HEK293T (cell line): ENCODE measurements around the gene ADAMTSL2.

Experiments used
- CTCF ChIA-PET: fragments of 350-600 bp; formaldehyde crosslinking; extraction: SDS; loops from one replicate; lab custom pipeline; 2021; ENCODE audit warnings: antibody characterized with exemption, inconsistent platforms; lab: Yijun Ruan, JAX
- POLR2A ChIA-PET: fragments of 350-600 bp; formaldehyde crosslinking; extraction: SDS; loops from one replicate; lab custom pipeline; 2020; ENCODE audit warnings: antibody characterized with exemption, inconsistent platforms; lab: Yijun Ruan, JAX
- DNase-seq: peaks from one replicate; pipeline ENCODE4 v3.0.0; 2012; ENCODE audit warnings: mixed read lengths; ENCODE audit errors: extremely low spot score
- ARNT ChIP-seq: fragments of 450-650 bp; IDR thresholded peaks from 2 replicates; pipeline ENCODE4 v1.6.1; 2017; ENCODE audit warnings: mild to moderate bottlenecking
- BHLHE40 ChIP-seq: fragments of 450-650 bp; IDR thresholded peaks from 2 replicates; pipeline ENCODE4 v1.6.1; 2016; ENCODE audit warnings: mild to moderate bottlenecking, moderate library complexity, borderline replicate concordance
- CTBP1 ChIP-seq: fragments of 450-650 bp; IDR thresholded peaks from 2 replicates; pipeline ENCODE4 v1.6.1; 2016; ENCODE audit warnings: borderline replicate concordance
- ELF4 ChIP-seq: fragments of 450-650 bp; IDR thresholded peaks from 2 replicates; pipeline ENCODE4 v1.6.1; 2017; ENCODE audit warnings: antibody characterized with exemption
- FOXA1 ChIP-seq: fragments of 450-650 bp; IDR thresholded peaks from 2 replicates; pipeline ENCODE4 v1.6.1; 2016; ENCODE audit warnings: mild to moderate bottlenecking
- FOXK2 ChIP-seq: fragments of 450-650 bp; IDR thresholded peaks from 2 replicates; pipeline ENCODE4 v1.6.1; 2016; ENCODE audit warnings: mild to moderate bottlenecking
- FOXM1 ChIP-seq: fragments of 450-650 bp; IDR thresholded peaks from 2 replicates; pipeline ENCODE4 v1.6.1; 2017; ENCODE audit warnings: mild to moderate bottlenecking, borderline replicate concordance
- HDGF ChIP-seq: fragments of 450-650 bp; IDR thresholded peaks from 2 replicates; pipeline ENCODE4 v1.6.1; 2017; ENCODE audit warnings: antibody characterized with exemption, borderline replicate concordance
- L3MBTL2 ChIP-seq: fragments of 450-650 bp; conservative IDR thresholded peaks from 2 replicates; pipeline ENCODE4 v1.6.1; 2016; ENCODE audit warnings: mild to moderate bottlenecking
- LEF1 ChIP-seq: fragments of 450-650 bp; IDR thresholded peaks from 2 replicates; pipeline ENCODE4 v1.6.1; 2017; ENCODE audit warnings: mild to moderate bottlenecking, borderline replicate concordance
- NFRKB ChIP-seq: fragments of 450-650 bp; IDR thresholded peaks from 2 replicates; pipeline ENCODE4 v1.6.1; 2016; ENCODE audit warnings: mild to moderate bottlenecking, moderate library complexity
- PKNOX1 ChIP-seq: fragments of 450-650 bp; IDR thresholded peaks from 2 replicates; pipeline ENCODE4 v1.6.1; 2016
- SP1 ChIP-seq: fragments of 450-650 bp; IDR thresholded peaks from 2 replicates; pipeline ENCODE4 v1.6.1; 2017
- SUZ12 ChIP-seq: fragments of 450-650 bp; IDR thresholded peaks from 2 replicates; pipeline ENCODE4 v1.6.1; 2016; ENCODE audit warnings: mild to moderate bottlenecking
- TARDBP ChIP-seq: fragments of 450-650 bp; IDR thresholded peaks from 2 replicates; pipeline ENCODE4 v1.6.1; 2016
- ZNF384 ChIP-seq: fragments of 450-650 bp; IDR thresholded peaks from 2 replicates; pipeline ENCODE4 v1.6.1; 2016

The ADAMTSL2 gene

GRCh38 chr9:133590231-133590855, 55.8 kb downstream of the ADAMTSL2 start:
- DNase-seq: no peak
- CTCF ChIA-PET: no interaction called here
- TF ChIP-seq BHLHE40: no peak
- no peak for TF ChIP-seq ELF4
- no peak for TF ChIP-seq NFRKB
- TF ChIP-seq CTBP1: no peak
- no peak for TF ChIP-seq SP1
- TF ChIP-seq LEF1: no peak
- no peak for TF ChIP-seq L3MBTL2
- no peak for TF ChIP-seq TARDBP
- no peak for TF ChIP-seq HDGF
- TF ChIP-seq FOXM1: no peak
- no peak for TF ChIP-seq SUZ12
- TF ChIP-seq PKNOX1: no peak
- TF ChIP-seq FOXK2: no peak
- no peak for TF ChIP-seq FOXA1
- TF ChIP-seq ARNT: no peak
- POLR2A ChIA-PET: no interaction called here

GRCh38 chr9:133591116-133591910, 56.8 kb downstream of the ADAMTSL2 start:
- TF ChIP-seq SUZ12 (no peak), TARDBP (no peak), HDGF (no peak), LEF1 (no peak), ELF4 (no peak), ARNT (no peak), FOXK2 (no peak), ZNF384 (no peak), FOXA1 (no peak)
- ChIA-PET CTCF (no interaction called here), POLR2A (no interaction called here)
- DNase-seq: no peak

- POLR2A ChIA-PET: no interaction called here
- TF ChIP-seq L3MBTL2: no peak
- TF ChIP-seq SUZ12: no peak
- TF ChIP-seq CTBP1: no peak
- TF ChIP-seq TARDBP: no peak
- TF ChIP-seq ZNF384: no peak
- no peak for TF ChIP-seq FOXM1
- no peak for TF ChIP-seq ELF4
- no peak for TF ChIP-seq NFRKB
- TF ChIP-seq FOXK2: no peak
- no peak for TF ChIP-seq ARNT
- TF ChIP-seq FOXA1: no peak
- no peak for TF ChIP-seq BHLHE40
- no peak for TF ChIP-seq PKNOX1
- TF ChIP-seq LEF1: no peak
- no peak for TF ChIP-seq HDGF
- TF ChIP-seq SP1: no peak
- CTCF ChIA-PET: no interaction called here
- DNase-seq: no peak
These were observed 57.5 kb downstream of the ADAMTSL2 start for GRCh38 chr9:133591985-133592384.

- POLR2A ChIA-PET: no interaction called here
These were observed 58.4 kb downstream of the ADAMTSL2 start for GRCh38 chr9:133592731-133593409.

More at GRCh38 chr9:133592731-133593409, 58.4 kb downstream of the ADAMTSL2 start:
- no peak for DNase-seq
- CTCF ChIA-PET: no interaction called here
- TF ChIP-seq BHLHE40: no peak
- no peak for TF ChIP-seq SUZ12
- no peak for TF ChIP-seq SP1
- TF ChIP-seq PKNOX1: no peak
- no peak for TF ChIP-seq ARNT
- TF ChIP-seq LEF1: no peak
- no peak for TF ChIP-seq TARDBP
- no peak for TF ChIP-seq NFRKB
- TF ChIP-seq ZNF384: no peak
- TF ChIP-seq FOXK2: no peak
- TF ChIP-seq L3MBTL2: no peak
- no peak for TF ChIP-seq ELF4
- no peak for TF ChIP-seq CTBP1
- TF ChIP-seq FOXA1: no peak
